SU-DHL-6 (cell line): Measurements from ENCODE around the gene CEP85.
A peak's percentile ranks its signal among the peaks of the same experiment; 100 is the strongest.

ENCODE experiments used
- H2AFZ ChIP-seq: fragments of 200-600 bp; sonication (generic); 2 replicates; pipeline ENCODE4 v1.6.1; 2014; ENCODE audit warnings: low read depth, mild to moderate bottlenecking, moderate library complexity, mixed read lengths, antibody characterized with exemption, low read length; ENCODE audit not compliant: severe bottlenecking
- H3F3A ChIP-seq: fragments of 200-600 bp; shearing (Covaris generic); 2 replicates; pipeline ENCODE4 v1.6.0; 2016; ENCODE audit warnings: antibody characterized with exemption, mild to moderate bottlenecking; ENCODE audit not compliant: insufficient read depth
- H3K27ac ChIP-seq: fragments of 200-600 bp; sonication (generic); 2 replicates; pipeline ENCODE4 v1.5.1; 2016; ENCODE audit warnings: low read depth, mild to moderate bottlenecking, low read length, moderate library complexity, mixed read lengths
- H3K27me3 ChIP-seq: fragments of 200-600 bp; sonication (generic), shearing (Covaris generic); 2 replicates; pipeline ENCODE4 v1.6.0; 2014; ENCODE audit warnings: mild to moderate bottlenecking, low read length
- H3K36me3 ChIP-seq: fragments of 200-600 bp; sonication (generic); 2 replicates; pipeline ENCODE4 v1.6.1; 2014; ENCODE audit warnings: mild to moderate bottlenecking, low read length, mixed read lengths
- H3K4me2 ChIP-seq: fragments of 300-600, 200-600 bp; shearing (Covaris generic), sonication (generic); 2 replicates; pipeline ENCODE4 v1.6.0; 2014; ENCODE audit warnings: low read length, low read depth, mild to moderate bottlenecking; ENCODE audit not compliant: poor library complexity, severe bottlenecking
- H3K4me3 ChIP-seq: fragments of 200-600 bp; sonication (generic); 2 replicates; pipeline ENCODE4 v1.5.1; 2014; ENCODE audit warnings: antibody characterized with exemption, low read length, mild to moderate bottlenecking, mixed read lengths; ENCODE audit not compliant: insufficient read depth, poor library complexity, severe bottlenecking
- H3K79me2 ChIP-seq: fragments of 200-600 bp; sonication (generic); 2 replicates; pipeline ENCODE4 v1.6.1; 2014; ENCODE audit warnings: mild to moderate bottlenecking, low read length, moderate library complexity; ENCODE audit not compliant: insufficient read depth
- H3K9ac ChIP-seq: fragments of 200-600 bp; sonication (generic); 2 replicates; pipeline ENCODE4 v1.7.0; 2014; ENCODE audit warnings: mild to moderate bottlenecking, low read length
- H3K9me2 ChIP-seq: fragments of 200-600 bp; sonication (generic); replicated peaks from 2 replicates; pipeline ENCODE4 v1.6.1; 2014; ENCODE audit warnings: low read length; ENCODE audit not compliant: insufficient read depth
- H3K9me3 ChIP-seq: fragments of 200-600 bp; sonication (generic); 2 replicates; pipeline ENCODE4 v1.6.1; 2014; ENCODE audit warnings: low read length, mixed read lengths; ENCODE audit not compliant: insufficient read depth
- H4K20me1 ChIP-seq: fragments of 200-600 bp; sonication (generic); 2 replicates; pipeline ENCODE4 v1.6.1; 2014; ENCODE audit warnings: low read depth, mild to moderate bottlenecking, antibody characterized with exemption, low read length, moderate library complexity, mixed read lengths
- CTCF ChIP-seq: fragments of 200-600 bp; sonication (generic); IDR thresholded peaks from one replicate; pipeline ENCODE4 v1.5.1; 2017; ENCODE audit warnings: antibody characterized with exemption, mild to moderate bottlenecking, low read length, moderate library complexity; ENCODE audit not compliant: insufficient read depth, poor library complexity, severe bottlenecking
- EZH2phosphoT487 ChIP-seq: fragments of 200-600 bp; sonication (generic), shearing (Covaris generic); conservative IDR thresholded peaks from 2 replicates; pipeline ENCODE4 v1.6.1; 2018; ENCODE audit warnings: mild to moderate bottlenecking, antibody characterized with exemption, low read length, moderate library complexity, mixed read lengths

Gene CEP85

DNA sequence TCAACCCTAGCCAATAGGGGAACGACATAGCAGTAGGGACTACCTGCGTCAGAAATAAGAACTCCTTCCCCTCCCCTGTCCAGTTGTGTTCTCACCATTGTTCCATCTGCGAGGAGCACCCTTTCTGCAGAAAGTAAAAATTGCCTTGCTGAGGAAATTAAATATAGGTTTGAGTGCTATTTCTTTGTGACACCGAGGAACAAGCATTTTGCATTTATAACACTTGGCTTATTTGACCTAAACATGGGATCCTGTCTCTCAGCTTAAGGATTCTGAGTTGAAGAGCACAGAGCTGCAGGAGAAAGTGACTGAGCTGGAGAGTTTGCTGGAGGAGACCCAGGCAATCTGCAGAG is 35.2 kb downstream of the CEP85 start:
- H3K79me2 ChIP-seq: no peaks in the 10 kb centered on the region
- no peak overlapping the region for H2AFZ ChIP-seq
- peaks cover 45% of the 10 kb centered on the region for H3K36me3 ChIP-seq
- no peak overlapping the region for H3K27ac ChIP-seq
- TF ChIP-seq CTCF (no peak), EZH2phosphoT487 (no peak)
- H3K4me2 ChIP-seq: no peak overlapping the region
- no peaks in the 10 kb centered on the region for H4K20me1 ChIP-seq
- no peak overlapping the region for H3K9ac ChIP-seq
- H3K9me2 ChIP-seq: no peaks in the 10 kb centered on the region
- no peak overlapping the region for H3K4me3 ChIP-seq
- no peaks in the 10 kb centered on the region for H3F3A ChIP-seq
- no peaks in the 10 kb centered on the region for H3K27me3 ChIP-seq
- H3K9me3 ChIP-seq: no peaks in the 10 kb centered on the region

DNA sequence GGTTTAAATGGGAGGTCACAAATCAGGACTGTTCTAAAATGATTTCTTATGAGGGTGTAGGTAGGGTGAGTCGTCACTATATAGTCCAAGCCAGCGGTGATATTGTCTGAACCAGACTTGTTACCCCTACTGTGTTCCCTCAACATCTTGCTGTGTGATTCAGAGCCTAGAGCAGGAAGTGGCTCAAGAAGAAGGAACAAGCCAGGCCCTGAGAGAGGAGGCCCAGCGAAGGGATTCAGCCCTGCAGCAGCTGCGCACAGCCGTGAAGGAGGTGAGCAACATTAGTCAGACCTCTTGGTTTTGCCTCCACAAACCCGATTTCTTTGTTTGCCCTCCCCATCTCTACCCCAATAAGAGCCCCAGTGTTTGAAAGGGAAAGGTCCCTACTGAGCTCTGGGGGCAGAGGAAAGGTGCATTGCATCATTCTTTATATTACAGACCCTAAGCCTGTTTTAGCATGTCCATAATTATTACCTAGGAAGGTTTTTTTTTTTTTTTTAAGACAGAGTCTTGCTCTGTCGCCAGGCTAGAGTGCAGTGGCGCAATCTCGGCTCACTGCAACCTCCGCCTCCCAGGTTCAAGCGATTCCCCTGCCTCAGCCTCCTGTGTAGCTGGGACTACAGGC is 40.9 kb downstream of the CEP85 start:
- H3K4me2 ChIP-seq: no peak overlapping the region
- TF ChIP-seq EZH2phosphoT487 (no peak), CTCF (no peak)
- no peaks in the 10 kb centered on the region for H3K79me2 ChIP-seq
- H3K9me2 ChIP-seq: no peaks in the 10 kb centered on the region
- H2AFZ ChIP-seq: no peak overlapping the region
- H3K4me3 ChIP-seq: no peak overlapping the region
- peaks cover 13% of the 10 kb centered on the region for H3K36me3 ChIP-seq
- H3K9ac ChIP-seq: no peak overlapping the region
- H3K27ac ChIP-seq: no peak overlapping the region
- H4K20me1 ChIP-seq: no peaks in the 10 kb centered on the region
- no peaks in the 10 kb centered on the region for H3K9me3 ChIP-seq
- H3F3A ChIP-seq: peaks cover 10% of the 10 kb centered on the region; the same call in 1 of the 2 replicates
- no peaks in the 10 kb centered on the region for H3K27me3 ChIP-seq

DNA sequence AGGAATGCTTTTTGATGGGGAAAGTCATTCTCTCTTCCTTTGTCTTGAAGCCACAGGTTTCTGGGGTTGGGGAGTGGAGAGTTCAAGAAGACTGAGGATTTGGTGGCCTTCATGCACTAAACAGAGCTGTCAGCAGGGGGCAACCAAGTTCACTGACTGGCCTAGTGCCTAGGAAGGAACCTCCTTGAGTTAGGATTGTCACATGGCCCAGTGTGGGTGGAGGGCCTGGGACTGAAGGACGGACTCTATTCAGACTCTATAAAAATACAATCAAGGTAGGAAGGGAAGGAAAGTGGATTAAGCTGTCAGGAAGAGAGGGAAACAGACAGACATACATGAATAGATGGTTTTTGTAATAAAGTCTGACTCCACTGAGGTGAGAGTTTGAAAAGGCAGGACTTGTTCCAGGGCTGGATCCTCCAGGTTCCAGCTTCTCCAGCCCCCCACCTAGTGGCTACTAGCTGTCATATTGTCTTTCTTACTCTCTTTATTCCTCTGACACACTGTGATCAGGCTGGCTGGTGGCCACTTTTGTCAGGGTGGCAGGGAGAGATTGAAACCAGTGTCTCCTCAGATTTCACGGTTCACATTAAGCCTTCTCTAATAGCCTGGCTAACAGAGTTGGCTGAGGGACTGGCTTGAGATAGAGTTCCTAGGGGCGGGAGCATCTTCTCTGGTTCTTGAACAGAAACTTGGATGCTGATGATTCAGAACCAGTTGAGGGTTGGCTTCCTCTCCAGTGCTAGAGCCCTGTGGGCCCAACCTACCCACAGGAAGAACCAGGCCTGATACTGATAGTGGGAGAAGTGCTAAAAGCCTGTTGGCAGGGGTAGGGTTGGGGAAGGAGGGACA is 41.8 kb downstream of the CEP85 start:
- Histone ChIP-seq H3F3A (peaks cover 10% of the 10 kb centered on the region; the same call in 1 of the 2 replicates), H2AFZ (no peak overlapping the region), H3K36me3 (peaks cover 6% of the 10 kb centered on the region; the same call in 1 of the 2 replicates), H3K27me3 (no peaks in the 10 kb centered on the region), H3K27ac (no peak overlapping the region), H3K79me2 (peaks cover 4% of the 10 kb centered on the region; the same call in 1 of the 2 replicates), H3K4me2 (no peak overlapping the region), H4K20me1 (no peaks in the 10 kb centered on the region; the same call in 1 of the 2 replicates), H3K9me3 (no peaks in the 10 kb centered on the region), H3K4me3 (no peak overlapping the region), H3K9ac (no peak overlapping the region), H3K9me2 (no peaks in the 10 kb centered on the region)
- TF ChIP-seq CTCF: peak; percentile 77
- no peak for TF ChIP-seq EZH2phosphoT487
